ENCODE measurements around the gene MAIP1.

The MAIP1 gene

GRCh38 chr2:199997296-199997695 lies 41.9 kb downstream of the MAIP1 start:
- H3K9ac ChIP-seq (ENCODE audit: low read length in 5 of 5), result no peak overlapping the region
- no peak overlapping the region for H3K4me3 ChIP-seq (ENCODE audit: low read depth in 1 of 5, low read length in 5 of 5)
- H3K4me1 ChIP-seq (ENCODE audit: control insufficient read depth in 5 of 5, insufficient read depth in 5 of 5, low read length in 5 of 5), result no peaks in the 10 kb centered on the region
- no peaks in the 10 kb centered on the region for H3K36me3 ChIP-seq (ENCODE audit: control insufficient read depth in 5 of 5, insufficient read depth in 5 of 5, low read length in 5 of 5)
- H3K27ac ChIP-seq (ENCODE audit: low read depth, low read length), result no peak overlapping the region
- H3K27me3 ChIP-seq (ENCODE audit: control insufficient read depth in 5 of 5, insufficient read depth in 4 of 5, low read length in 5 of 5), result no peaks in the 10 kb centered on the region
- no peaks in the 10 kb centered on the region for H3K9me3 ChIP-seq (ENCODE audit: control insufficient read depth in 5 of 5, low read length in 5 of 5)

DNA sequence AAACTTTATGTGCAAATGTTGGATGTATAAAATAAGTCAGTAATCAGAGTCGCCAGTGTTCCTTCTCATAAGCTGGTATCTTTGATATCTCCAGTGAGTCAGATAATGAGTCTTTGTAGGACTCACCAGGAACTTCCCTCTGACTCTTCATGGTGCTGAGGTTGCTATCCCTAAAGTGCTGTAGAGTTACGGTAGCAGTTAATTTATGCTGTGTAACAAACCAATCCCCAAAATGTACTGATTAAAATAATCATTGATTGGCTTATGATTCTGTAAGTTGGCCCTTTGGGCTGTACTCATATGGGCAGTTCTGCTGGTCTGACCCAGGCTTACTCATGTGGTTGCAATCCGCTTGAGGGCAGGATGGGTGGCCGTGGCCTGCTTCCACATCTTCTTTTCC lies 43.8 kb downstream of the MAIP1 start:
- no peaks in the 10 kb centered on the region for H3K9me3 ChIP-seq (ENCODE audit: control insufficient read depth in 5 of 5, low read length in 5 of 5)
- no peaks in the 10 kb centered on the region for H3K36me3 ChIP-seq (ENCODE audit: control insufficient read depth in 5 of 5, insufficient read depth in 5 of 5, low read length in 5 of 5)
- H3K4me3 ChIP-seq (ENCODE audit: low read depth in 1 of 5, low read length in 5 of 5), result no peak overlapping the region
- no peak overlapping the region for H3K27ac ChIP-seq (ENCODE audit: low read depth, low read length)
- H3K9ac ChIP-seq (ENCODE audit: low read length in 5 of 5), result no peak overlapping the region
- no peaks in the 10 kb centered on the region for H3K27me3 ChIP-seq (ENCODE audit: control insufficient read depth in 5 of 5, insufficient read depth in 4 of 5, low read length in 5 of 5)
- H3K4me1 ChIP-seq (ENCODE audit: control insufficient read depth in 5 of 5, insufficient read depth in 5 of 5, low read length in 5 of 5), result no peaks in the 10 kb centered on the region

GRCh38 chr2:200000444-200001163 lies 45.2 kb downstream of the MAIP1 start:
- no peak overlapping the region for H3K27ac ChIP-seq (ENCODE audit: low read depth, low read length)
- no peaks in the 10 kb centered on the region for H3K36me3 ChIP-seq (ENCODE audit: control insufficient read depth in 5 of 5, insufficient read depth in 5 of 5, low read length in 5 of 5)
- no peak overlapping the region for H3K9ac ChIP-seq (ENCODE audit: low read length in 5 of 5)
- no peaks in the 10 kb centered on the region for H3K4me1 ChIP-seq (ENCODE audit: control insufficient read depth in 5 of 5, insufficient read depth in 5 of 5, low read length in 5 of 5)
- H3K9me3 ChIP-seq (ENCODE audit: control insufficient read depth in 5 of 5, low read length in 5 of 5), result peaks cover 0 to 4% (median under 1%) of the 10 kb centered on the region in 5 donors
- no peak overlapping the region for H3K4me3 ChIP-seq (ENCODE audit: low read depth in 1 of 5, low read length in 5 of 5)
- H3K27me3 ChIP-seq (ENCODE audit: control insufficient read depth in 5 of 5, insufficient read depth in 4 of 5, low read length in 5 of 5), result no peaks in the 10 kb centered on the region

GRCh38 chr2:200003444-200003843 lies 48.1 kb downstream of the MAIP1 start:
- peaks cover 3 to 10% (median 4%) of the 10 kb centered on the region in 5 donors for H3K9me3 ChIP-seq (ENCODE audit: control insufficient read depth in 5 of 5, low read length in 5 of 5)

DNA sequence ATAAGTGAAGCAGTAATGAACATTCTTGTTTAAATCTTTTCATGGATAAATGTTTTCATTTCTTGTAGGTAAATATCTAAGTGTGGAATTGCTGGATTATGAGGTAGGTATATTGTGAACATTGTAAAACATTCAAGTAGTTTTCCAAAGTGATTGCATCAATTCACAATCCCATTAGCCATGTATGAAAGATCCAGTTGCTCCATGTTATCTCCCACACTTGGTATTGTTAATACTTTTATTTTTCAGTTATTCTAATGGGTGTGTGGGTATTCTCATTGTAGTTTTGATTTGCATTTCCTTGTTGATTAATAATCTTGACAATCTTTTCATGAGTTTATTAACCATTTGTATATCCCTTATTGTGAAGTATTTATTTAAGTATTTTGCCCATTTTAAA lies 50.3 kb downstream of the MAIP1 start:
- H3K9ac ChIP-seq (ENCODE audit: low read length in 5 of 5), result no peak overlapping the region
- no peak overlapping the region for H3K27ac ChIP-seq (ENCODE audit: low read depth, low read length)
- no peaks in the 10 kb centered on the region for H3K36me3 ChIP-seq (ENCODE audit: control insufficient read depth in 5 of 5, insufficient read depth in 5 of 5, low read length in 5 of 5)
- H3K9me3 ChIP-seq (ENCODE audit: control insufficient read depth in 5 of 5, low read length in 5 of 5), result peaks cover 3 to 10% (median 4%) of the 10 kb centered on the region in 5 donors
- no peaks in the 10 kb centered on the region for H3K4me1 ChIP-seq (ENCODE audit: control insufficient read depth in 5 of 5, insufficient read depth in 5 of 5, low read length in 5 of 5)
- no peak overlapping the region for H3K4me3 ChIP-seq (ENCODE audit: low read depth in 1 of 5, low read length in 5 of 5)
- H3K27me3 ChIP-seq (ENCODE audit: control insufficient read depth in 5 of 5, insufficient read depth in 4 of 5, low read length in 5 of 5), result no peaks in the 10 kb centered on the region

More at GRCh38 chr2:200003444-200003843, 48.1 kb downstream of the MAIP1 start:
- Histone ChIP-seq H3K4me1 (ENCODE audit: control insufficient read depth in 5 of 5, insufficient read depth in 5 of 5, low read length in 5 of 5) (no peaks in the 10 kb centered on the region), H3K36me3 (ENCODE audit: control insufficient read depth in 5 of 5, insufficient read depth in 5 of 5, low read length in 5 of 5) (no peaks in the 10 kb centered on the region), H3K4me3 (ENCODE audit: low read depth in 1 of 5, low read length in 5 of 5) (no peak overlapping the region), H3K27ac (ENCODE audit: low read depth, low read length) (no peak overlapping the region), H3K9ac (ENCODE audit: low read length in 5 of 5) (no peak overlapping the region), H3K27me3 (ENCODE audit: control insufficient read depth in 5 of 5, insufficient read depth in 4 of 5, low read length in 5 of 5) (no peaks in the 10 kb centered on the region)

- Histone ChIP-seq H3K9me3 (ENCODE audit: control insufficient read depth in 5 of 5, low read length in 5 of 5) (peaks cover 3 to 10% (median 5%) of the 10 kb centered on the region in 5 donors), H3K27me3 (ENCODE audit: control insufficient read depth in 5 of 5, insufficient read depth in 4 of 5, low read length in 5 of 5) (no peaks in the 10 kb centered on the region), H3K36me3 (ENCODE audit: control insufficient read depth in 5 of 5, insufficient read depth in 5 of 5, low read length in 5 of 5) (no peaks in the 10 kb centered on the region), H3K4me3 (ENCODE audit: low read depth in 1 of 5, low read length in 5 of 5) (no peak overlapping the region), H3K9ac (ENCODE audit: low read length in 5 of 5) (no peak overlapping the region), H3K27ac (ENCODE audit: low read depth, low read length) (no peak overlapping the region), H3K4me1 (ENCODE audit: control insufficient read depth in 5 of 5, insufficient read depth in 5 of 5, low read length in 5 of 5) (no peaks in the 10 kb centered on the region)
Measured at GRCh38 chr2:200007306-200007705, 51.9 kb downstream of the MAIP1 start.

DNA sequence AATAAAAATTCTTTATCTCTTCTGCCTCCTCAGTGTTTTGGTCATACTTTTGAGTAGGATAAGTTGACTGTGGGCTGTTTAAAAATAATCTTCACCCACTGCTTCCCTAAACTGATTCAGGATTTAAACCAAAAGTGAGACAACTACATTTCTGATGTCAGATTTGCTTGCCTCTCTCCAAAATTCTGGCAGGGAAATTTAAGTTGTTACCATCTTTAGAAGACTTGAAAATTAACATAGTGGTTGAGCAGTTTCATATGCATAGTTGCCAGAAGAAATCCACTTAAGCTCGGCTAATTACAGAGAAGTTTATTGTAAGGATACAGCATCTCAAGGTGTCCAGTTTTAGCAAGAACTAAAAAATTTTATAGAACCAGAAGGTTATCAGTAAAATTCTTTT lies 57.0 kb downstream of the MAIP1 start:
- Histone ChIP-seq H3K9ac (ENCODE audit: low read length in 5 of 5) (no peak overlapping the region), H3K9me3 (ENCODE audit: control insufficient read depth in 5 of 5, low read length in 5 of 5) (peaks cover 0 to 5% (median 0%) of the 10 kb centered on the region in 5 donors), H3K27ac (ENCODE audit: low read depth, low read length) (no peak overlapping the region), H3K4me1 (ENCODE audit: control insufficient read depth in 5 of 5, insufficient read depth in 5 of 5, low read length in 5 of 5) (no peaks in the 10 kb centered on the region), H3K4me3 (ENCODE audit: low read depth in 1 of 5, low read length in 5 of 5) (no peak overlapping the region), H3K36me3 (ENCODE audit: control insufficient read depth in 5 of 5, insufficient read depth in 5 of 5, low read length in 5 of 5) (no peaks in the 10 kb centered on the region), H3K27me3 (ENCODE audit: control insufficient read depth in 5 of 5, insufficient read depth in 4 of 5, low read length in 5 of 5) (no peaks in the 10 kb centered on the region)
